ENCODE results near the gene ATXN8OS. TPM values are rescaled to one million over a fixed set of nuclear protein-coding genes. Genes with fewer than 3 reads are reported as not detected.

The ATXN8OS gene
- not detected for total RNA-seq
- not detected for total RNA-seq (2013)
- total RNA-seq = 0 reads per million in 29 experiments

DNA sequence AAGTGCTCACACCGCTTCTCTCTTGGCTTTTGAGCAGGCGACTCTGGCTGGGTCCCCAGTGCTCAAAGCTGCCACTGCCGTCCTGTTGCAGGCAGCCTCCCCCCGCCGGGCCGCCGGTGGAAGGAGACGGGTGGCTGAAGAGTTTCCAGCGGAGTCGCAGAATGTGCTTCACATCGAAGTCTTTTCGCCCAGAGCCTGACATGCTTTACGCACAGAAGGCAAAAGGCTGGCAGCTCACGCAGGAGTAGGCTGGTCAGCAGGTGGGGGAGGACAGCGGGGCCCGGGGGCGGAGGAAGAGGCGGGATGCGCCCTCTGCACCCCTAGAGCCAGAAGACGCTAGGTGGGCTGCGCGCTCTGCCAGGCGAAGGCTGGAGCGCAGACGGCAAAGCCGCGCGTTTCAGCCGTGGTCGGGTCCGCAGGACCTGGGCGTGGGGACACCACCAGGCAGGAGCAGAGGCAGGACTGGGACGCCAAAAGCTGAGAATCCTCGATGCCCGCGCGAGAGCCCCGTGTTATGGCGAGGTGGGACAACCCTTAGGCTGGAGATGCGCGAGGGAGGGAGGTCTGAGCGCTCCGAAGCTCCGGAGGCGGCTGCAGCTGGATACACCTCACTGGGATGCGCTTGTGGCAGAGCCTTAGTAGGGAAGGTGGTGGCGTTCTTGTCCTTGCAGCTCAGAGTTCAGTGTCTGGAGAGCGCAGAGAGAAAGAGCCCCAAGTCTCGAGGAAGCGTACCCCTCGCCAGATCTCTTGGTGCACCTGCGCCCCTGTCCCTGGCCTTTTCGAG lies at the start of gene ATXN8OS:
Gene ATXN8OS, plus strand, starts transcription at position 329 of the 784 bp plus-strand sequence.
- H3K36me3 Mint-ChIP-seq = no peaks in the 10 kb centered on the region
- ATAC-seq (replicated peaks in 1 of 4) (no peak), DNase-seq (no peak)
- no peak within 1 kb of the TSS for H3K27ac ChIP-seq (ENCODE audit: low read length)
- H3K4me3 ChIP-seq (ENCODE audit: control insufficient read depth in 1 of 2, extremely low read depth in 1 of 2, low read length in 1 of 2) = no peak within 1 kb of the TSS
- ChIA-PET CTCF (no interaction called here), POLR2A (interaction anchor here in 1 of 2 donors (0.6 kb wide), 1 partner anchor 1167 kb away, joined by 4 read pairs; no protein-coding TSS in a partner anchor)
- H3K4me1 ChIP-seq (ENCODE audit: control insufficient read depth in 1 of 2, extremely low read depth in 1 of 2, insufficient read depth in 2 of 2, low read length in 2 of 2) = no peaks in the 10 kb centered on the region
- H3K27me3 ChIP-seq (replicated peaks in 1 of 2; ENCODE audit: control insufficient read depth in 2 of 2, extremely low read depth in 1 of 2, insufficient read depth in 2 of 2, low read length in 1 of 2) = peaks cover 0 to 8% of the 10 kb centered on the region in 2 experiments
- H3K27me3 Mint-ChIP-seq = peaks cover 0 to 4% of the 10 kb centered on the region in 2 donors
- no peaks in the 10 kb centered on the region for H3K9me3 ChIP-seq
- H3K4me1 Mint-ChIP-seq = no peaks in the 10 kb centered on the region
- no peaks in the 10 kb centered on the region for H3K36me3 ChIP-seq (ENCODE audit: control insufficient read depth in 2 of 2, extremely low read depth in 1 of 2, insufficient read depth in 1 of 2, low read length in 1 of 2)
- H3K4me3 Mint-ChIP-seq = no peak within 1 kb of the TSS
- no peak within 1 kb of the TSS for H3K27ac Mint-ChIP-seq
- 13% methylated on average over 50 of the region's 53 CpGs for WGBS (ENCODE audit: insufficient coverage)
- H3K9me3 Mint-ChIP-seq = peaks cover 8 to 15% (median 11%) of the 10 kb centered on the region in 3 donors

DNA sequence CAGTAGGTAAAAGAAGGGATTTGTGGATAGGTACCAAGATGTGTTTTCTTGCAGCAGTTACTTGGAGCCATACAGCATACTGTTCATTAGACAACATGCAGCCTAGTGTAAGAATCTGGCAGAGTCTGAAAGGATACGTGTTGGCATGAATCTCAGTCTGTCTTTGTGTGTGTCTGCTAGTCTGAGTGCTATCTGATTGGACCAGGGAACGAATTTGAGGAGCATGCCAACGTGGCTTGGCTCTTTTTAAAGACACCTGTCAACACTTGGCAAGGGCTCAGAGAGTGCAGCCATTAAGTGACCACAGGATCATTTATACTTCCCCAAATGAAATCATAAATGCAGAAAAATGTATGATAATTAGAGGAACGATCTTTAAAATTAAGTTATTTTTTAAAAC lies 27.6 kb upstream of the ATXN8OS start:
- H3K36me3 ChIP-seq (ENCODE audit: control insufficient read depth in 2 of 2, extremely low read depth in 1 of 2, insufficient read depth in 1 of 2, low read length in 1 of 2) = no peaks in the 10 kb centered on the region
- H3K27me3 Mint-ChIP-seq = no peaks in the 10 kb centered on the region
- 75% methylated on average over 1 of the region's 4 CpGs for WGBS (ENCODE audit: insufficient coverage)
- H3K9me3 Mint-ChIP-seq = peaks cover 6 to 12% (median 6%) of the 10 kb centered on the region in 3 donors
- POLR2A ChIA-PET = no interaction called here
- H3K4me3 Mint-ChIP-seq = no peak overlapping the region
- CTCF ChIA-PET = no interaction called here
- no peaks in the 10 kb centered on the region for H3K4me1 ChIP-seq (ENCODE audit: control insufficient read depth in 1 of 2, extremely low read depth in 1 of 2, insufficient read depth in 2 of 2, low read length in 2 of 2)
- no peak for DNase-seq
- H3K36me3 Mint-ChIP-seq = no peaks in the 10 kb centered on the region
- H3K27ac ChIP-seq (ENCODE audit: low read length) = no peak overlapping the region
- no peaks in the 10 kb centered on the region for H3K9me3 ChIP-seq
- H3K27ac Mint-ChIP-seq = no peak overlapping the region
- no peak overlapping the region for H3K4me3 ChIP-seq (ENCODE audit: control insufficient read depth in 1 of 2, extremely low read depth in 1 of 2, low read length in 1 of 2)
- H3K27me3 ChIP-seq (replicated peaks in 1 of 2; ENCODE audit: control insufficient read depth in 2 of 2, extremely low read depth in 1 of 2, insufficient read depth in 2 of 2, low read length in 1 of 2) = no peaks in the 10 kb centered on the region
- ATAC-seq (replicated peaks in 1 of 4) = no peak
- no peaks in the 10 kb centered on the region for H3K4me1 Mint-ChIP-seq

DNA sequence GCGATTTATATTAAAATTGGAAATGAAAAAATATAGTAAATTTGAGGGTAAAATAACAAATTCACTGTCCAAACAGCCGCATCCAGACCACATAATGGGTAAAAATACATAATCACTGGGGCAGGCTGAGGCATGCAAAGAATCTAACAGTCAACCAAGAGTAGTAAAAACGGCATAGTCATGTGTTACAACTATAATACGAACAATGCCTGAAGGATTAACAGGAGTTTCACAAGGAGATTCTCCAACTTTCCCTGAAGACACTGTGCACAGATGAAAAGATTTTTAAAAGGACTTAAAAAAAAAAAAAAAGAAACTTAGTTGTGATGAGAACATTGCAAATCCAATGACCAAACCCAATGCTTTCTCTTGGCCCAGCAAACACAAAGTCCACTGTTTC lies 20.4 kb upstream of the ATXN8OS start:
- DNase-seq (no peak), ATAC-seq (replicated peaks in 1 of 4) (no peak)
- Mint-ChIP-seq H3K36me3 (no peaks in the 10 kb centered on the region), H3K27ac (no peak overlapping the region), H3K4me1 (no peaks in the 10 kb centered on the region), H3K27me3 (no peaks in the 10 kb centered on the region), H3K9me3 (peaks cover 18 to 26% (median 18%) of the 10 kb centered on the region in 3 donors), H3K4me3 (no peak overlapping the region)
- no peaks in the 10 kb centered on the region for H3K27me3 ChIP-seq (replicated peaks in 1 of 2; ENCODE audit: control insufficient read depth in 2 of 2, extremely low read depth in 1 of 2, insufficient read depth in 2 of 2, low read length in 1 of 2)
- no peak overlapping the region for H3K27ac ChIP-seq (ENCODE audit: low read length)
- H3K4me3 ChIP-seq (ENCODE audit: control insufficient read depth in 1 of 2, extremely low read depth in 1 of 2, low read length in 1 of 2) = no peak overlapping the region
- no CpG with 5 or more reads among the region's 4 CpGs for WGBS (ENCODE audit: insufficient coverage)
- ChIA-PET POLR2A (interaction anchor here in 1 of 2 donors (0.7 kb wide), 1 partner anchor 11 kb away, joined by 6 read pairs; no protein-coding TSS in a partner anchor), CTCF (no interaction called here)
- H3K36me3 ChIP-seq (ENCODE audit: control insufficient read depth in 2 of 2, extremely low read depth in 1 of 2, insufficient read depth in 1 of 2, low read length in 1 of 2) = no peaks in the 10 kb centered on the region
- no peaks in the 10 kb centered on the region for H3K4me1 ChIP-seq (ENCODE audit: control insufficient read depth in 1 of 2, extremely low read depth in 1 of 2, insufficient read depth in 2 of 2, low read length in 2 of 2)
- no peaks in the 10 kb centered on the region for H3K9me3 ChIP-seq

DNA sequence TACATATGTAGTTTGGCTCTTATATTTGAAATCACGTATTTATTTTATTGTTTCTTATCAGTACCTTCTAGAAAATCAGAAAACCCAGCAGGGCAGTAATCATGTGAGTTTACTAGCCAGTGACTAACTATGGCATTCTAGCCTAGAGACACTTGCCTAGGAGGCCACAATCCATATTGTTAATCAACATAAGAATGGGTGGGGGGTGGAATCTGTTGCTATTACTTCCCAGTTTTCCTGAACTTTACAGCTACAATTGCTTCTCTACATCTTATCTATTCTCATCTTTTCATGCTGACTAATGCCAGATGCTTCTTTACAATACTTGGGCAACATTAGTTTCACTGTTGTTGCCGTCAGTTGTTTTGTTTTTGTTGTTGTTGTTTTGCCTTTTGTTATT lies 18.7 kb upstream of the ATXN8OS start:
- H3K27ac ChIP-seq (ENCODE audit: low read length) = no peak overlapping the region
- no peak overlapping the region for H3K4me3 Mint-ChIP-seq
- ATAC-seq (replicated peaks in 1 of 4) (no peak), DNase-seq (no peak)
- no peaks in the 10 kb centered on the region for H3K4me1 ChIP-seq (ENCODE audit: control insufficient read depth in 1 of 2, extremely low read depth in 1 of 2, insufficient read depth in 2 of 2, low read length in 2 of 2)
- H3K9me3 Mint-ChIP-seq = peaks cover 18 to 26% (median 18%) of the 10 kb centered on the region in 3 donors
- H3K36me3 ChIP-seq (ENCODE audit: control insufficient read depth in 2 of 2, extremely low read depth in 1 of 2, insufficient read depth in 1 of 2, low read length in 1 of 2) = no peaks in the 10 kb centered on the region
- no peaks in the 10 kb centered on the region for H3K9me3 ChIP-seq
- H3K4me3 ChIP-seq (ENCODE audit: control insufficient read depth in 1 of 2, extremely low read depth in 1 of 2, low read length in 1 of 2) = no peak overlapping the region
- H3K27me3 Mint-ChIP-seq = no peaks in the 10 kb centered on the region
- WGBS (ENCODE audit: insufficient coverage) = no CpG with 5 or more reads among the region's 2 CpGs
- no peak overlapping the region for H3K27ac Mint-ChIP-seq
- ChIA-PET POLR2A (no interaction called here), CTCF (no interaction called here)
- no peaks in the 10 kb centered on the region for H3K36me3 Mint-ChIP-seq
- no peaks in the 10 kb centered on the region for H3K4me1 Mint-ChIP-seq
- no peaks in the 10 kb centered on the region for H3K27me3 ChIP-seq (replicated peaks in 1 of 2; ENCODE audit: control insufficient read depth in 2 of 2, extremely low read depth in 1 of 2, insufficient read depth in 2 of 2, low read length in 1 of 2)

DNA sequence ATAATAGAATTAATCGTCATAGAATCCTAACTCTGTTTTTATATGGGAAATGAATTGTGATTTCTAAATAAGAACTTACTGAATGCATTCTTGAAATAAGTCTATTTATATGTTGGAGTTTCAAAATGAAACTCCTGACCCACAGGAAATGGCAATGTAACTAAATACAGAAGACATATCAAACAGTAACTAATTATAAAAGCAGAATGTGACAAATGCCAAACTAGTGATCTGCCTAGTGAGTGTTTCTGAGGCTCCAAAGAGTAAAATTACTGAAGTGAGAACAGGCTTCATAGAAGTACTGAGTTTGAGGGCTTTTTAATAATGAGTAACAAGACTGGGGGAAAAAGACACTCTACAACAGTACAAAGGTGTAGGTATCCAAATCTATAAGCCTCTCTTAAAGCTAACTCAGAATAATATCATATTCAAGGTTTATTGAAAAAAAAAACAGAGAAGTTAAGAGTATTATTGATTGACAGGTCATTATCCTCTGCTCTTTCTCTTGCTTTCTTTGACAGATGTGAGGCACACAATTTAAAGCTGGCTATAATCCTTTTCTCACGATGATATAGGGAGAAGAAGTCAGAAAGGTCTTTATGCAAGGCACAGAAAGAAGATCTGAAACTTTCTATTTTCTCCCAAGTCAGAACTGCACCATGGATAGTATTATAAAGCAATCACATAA lies 17.4 kb upstream of the ATXN8OS start:
- ChIA-PET CTCF (interaction anchor here in 1 of 2 donors (1.1 kb wide), 1 partner anchor 12 kb away, joined by 4 read pairs; no protein-coding TSS in a partner anchor), POLR2A (no interaction called here)
- H3K9me3 Mint-ChIP-seq = peaks cover 14 to 27% (median 17%) of the 10 kb centered on the region in 3 donors

DNA sequence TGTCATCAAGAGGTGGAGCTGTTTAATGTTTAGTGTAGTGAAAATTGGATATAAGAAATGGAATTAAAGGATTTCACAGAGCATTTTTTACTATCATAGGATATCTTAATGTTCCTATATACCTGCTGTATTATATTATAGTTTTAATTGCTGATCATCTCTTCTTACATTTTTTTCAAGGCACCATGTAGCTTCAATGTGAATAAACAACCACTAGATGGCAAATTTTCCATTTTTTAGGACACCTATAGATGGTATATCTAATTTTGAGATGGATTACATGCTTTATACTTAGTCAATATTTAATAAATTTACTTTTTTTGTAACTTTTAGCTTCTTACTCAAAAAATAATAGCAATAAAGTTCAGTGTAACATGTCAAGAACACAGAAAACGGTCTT lies 9.0 kb upstream of the ATXN8OS start:
- no peaks in the 10 kb centered on the region for H3K36me3 Mint-ChIP-seq
- Histone ChIP-seq H3K36me3 (ENCODE audit: control insufficient read depth in 2 of 2, extremely low read depth in 1 of 2, insufficient read depth in 1 of 2, low read length in 1 of 2) (no peaks in the 10 kb centered on the region), H3K9me3 (no peaks in the 10 kb centered on the region), H3K27ac (ENCODE audit: low read length) (no peak overlapping the region), H3K27me3 (replicated peaks in 1 of 2; ENCODE audit: control insufficient read depth in 2 of 2, extremely low read depth in 1 of 2, insufficient read depth in 2 of 2, low read length in 1 of 2) (no peaks in the 10 kb centered on the region), H3K4me1 (ENCODE audit: control insufficient read depth in 1 of 2, extremely low read depth in 1 of 2, insufficient read depth in 2 of 2, low read length in 2 of 2) (no peaks in the 10 kb centered on the region), H3K4me3 (ENCODE audit: control insufficient read depth in 1 of 2, extremely low read depth in 1 of 2, low read length in 1 of 2) (no peak overlapping the region)
- H3K9me3 Mint-ChIP-seq = peaks cover 3 to 16% (median 7%) of the 10 kb centered on the region in 3 donors
- CTCF ChIA-PET = no interaction called here
- H3K4me3 Mint-ChIP-seq = no peak overlapping the region
- POLR2A ChIA-PET = interaction anchor here in 1 of 2 donors (0.5 kb wide), 1 partner anchor 11 kb away, joined by 6 read pairs; no protein-coding TSS in a partner anchor
- no peaks in the 10 kb centered on the region for H3K27me3 Mint-ChIP-seq
- H3K27ac Mint-ChIP-seq = no peak overlapping the region
- no peak for ATAC-seq (replicated peaks in 1 of 4)
- WGBS (ENCODE audit: insufficient coverage) = no CpG with 5 or more reads among the region's 1 CpG
- no peaks in the 10 kb centered on the region for H3K4me1 Mint-ChIP-seq
- DNase-seq = no peak

More for the DNA sequence above, 17.4 kb upstream of the ATXN8OS start:
- Mint-ChIP-seq H3K36me3 (no peaks in the 10 kb centered on the region), H3K4me3 (no peak overlapping the region), H3K4me1 (no peaks in the 10 kb centered on the region), H3K27me3 (no peaks in the 10 kb centered on the region), H3K27ac (no peak overlapping the region)
- no peak overlapping the region for H3K27ac ChIP-seq (ENCODE audit: low read length)
- no peak for DNase-seq
- no peaks in the 10 kb centered on the region for H3K9me3 ChIP-seq
- H3K36me3 ChIP-seq (ENCODE audit: control insufficient read depth in 2 of 2, extremely low read depth in 1 of 2, insufficient read depth in 1 of 2, low read length in 1 of 2) = no peaks in the 10 kb centered on the region
- no peaks in the 10 kb centered on the region for H3K27me3 ChIP-seq (replicated peaks in 1 of 2; ENCODE audit: control insufficient read depth in 2 of 2, extremely low read depth in 1 of 2, insufficient read depth in 2 of 2, low read length in 1 of 2)
- WGBS (ENCODE audit: insufficient coverage) = no CpG with 5 or more reads among the region's 2 CpGs
- no peaks in the 10 kb centered on the region for H3K4me1 ChIP-seq (ENCODE audit: control insufficient read depth in 1 of 2, extremely low read depth in 1 of 2, insufficient read depth in 2 of 2, low read length in 2 of 2)
- ATAC-seq (replicated peaks in 1 of 4) = no peak
- H3K4me3 ChIP-seq (ENCODE audit: control insufficient read depth in 1 of 2, extremely low read depth in 1 of 2, low read length in 1 of 2) = no peak overlapping the region
